Osteocyte (in vitro differentiated cells): ENCODE data around the gene B4GALNT2. TPM values are rescaled to one million over a fixed set of nuclear protein-coding genes. Genes with fewer than 3 reads are reported as not detected.

Experiments
- DNase-seq: peaks from one replicate; pipeline ENCODE4 v3.0.0; 2021; ENCODE audit warnings: mixed read lengths; ENCODE audit not compliant: unreplicated experiment; ENCODE audit errors: extremely low spot score
- H3K27ac Mint-ChIP-seq: one replicate; pipeline ENCODE4 v1.8.0; 2021; ENCODE audit warnings: mild to moderate bottlenecking, mixed read lengths; ENCODE audit not compliant: unreplicated experiment
- H3K27me3 Mint-ChIP-seq: one replicate; pipeline ENCODE4 v1.8.0; 2021; ENCODE audit warnings: mixed read lengths; ENCODE audit not compliant: unreplicated experiment
- H3K36me3 Mint-ChIP-seq: one replicate; pipeline ENCODE4 v1.8.0; 2021; ENCODE audit warnings: mixed read lengths; ENCODE audit not compliant: unreplicated experiment
- H3K4me1 Mint-ChIP-seq: one replicate; pipeline ENCODE4 v1.8.0; 2021; ENCODE audit warnings: mixed read lengths; ENCODE audit not compliant: unreplicated experiment
- H3K4me3 Mint-ChIP-seq: one replicate; pipeline ENCODE4 v1.8.0; 2021; ENCODE audit warnings: mild to moderate bottlenecking, moderate library complexity, mixed read lengths; ENCODE audit not compliant: unreplicated experiment
- H3K9me3 Mint-ChIP-seq: one replicate; pipeline ENCODE4 v1.8.0; 2021; ENCODE audit warnings: mixed read lengths; ENCODE audit not compliant: unreplicated experiment
- CTCF ChIP-seq: fragments of 200-600 bp; sonication (generic); IDR thresholded peaks from 2 replicates; pipeline ENCODE4 v1.5.0; 2021; ENCODE audit warnings: antibody characterized with exemption, mild to moderate bottlenecking, moderate library complexity
- total RNA-seq: library from RNA; stranded (reverse); gene quantifications from 2 replicates; pipeline ENCODE4 v1.2.1, GENCODE V29; 2021

The B4GALNT2 gene
- total RNA-seq, 1 donor from 2014 or later = 0.03 TPM

GRCh38 chr17:49213399-49213798 lies 80.8 kb downstream of the B4GALNT2 start:
- TF ChIP-seq CTCF = no peak
- no peaks in the 10 kb centered on the region for H3K27me3 Mint-ChIP-seq
- H3K4me1 Mint-ChIP-seq = peaks cover 22% of the 10 kb centered on the region
- no peak overlapping the region for H3K27ac Mint-ChIP-seq
- DNase-seq = no peak
- H3K36me3 Mint-ChIP-seq = no peaks in the 10 kb centered on the region
- H3K4me3 Mint-ChIP-seq = no peak overlapping the region
- no peaks in the 10 kb centered on the region for H3K9me3 Mint-ChIP-seq

GRCh38 chr17:49213847-49214246 lies 81.3 kb downstream of the B4GALNT2 start:
- no peak for TF ChIP-seq CTCF
- no peaks in the 10 kb centered on the region for H3K9me3 Mint-ChIP-seq
- H3K36me3 Mint-ChIP-seq = no peaks in the 10 kb centered on the region
- no peak overlapping the region for H3K27ac Mint-ChIP-seq
- no peak for DNase-seq
- H3K27me3 Mint-ChIP-seq = no peaks in the 10 kb centered on the region
- H3K4me1 Mint-ChIP-seq = peaks cover 21% of the 10 kb centered on the region
- no peak overlapping the region for H3K4me3 Mint-ChIP-seq

GRCh38 chr17:49214676-49215360 lies 82.2 kb downstream of the B4GALNT2 start:
- H3K9me3 Mint-ChIP-seq = no peaks in the 10 kb centered on the region
- H3K36me3 Mint-ChIP-seq = no peaks in the 10 kb centered on the region
- no peak for TF ChIP-seq CTCF
- no peak for DNase-seq
- H3K27me3 Mint-ChIP-seq = no peaks in the 10 kb centered on the region
- H3K4me3 Mint-ChIP-seq = no peak overlapping the region
- H3K4me1 Mint-ChIP-seq = peaks cover 12% of the 10 kb centered on the region
- no peak overlapping the region for H3K27ac Mint-ChIP-seq

- no peak for TF ChIP-seq CTCF
- Mint-ChIP-seq H3K9me3 (no peaks in the 10 kb centered on the region), H3K4me3 (no peak overlapping the region), H3K27me3 (no peaks in the 10 kb centered on the region), H3K4me1 (peaks cover 4% of the 10 kb centered on the region), H3K36me3 (no peaks in the 10 kb centered on the region), H3K27ac (no peak overlapping the region)
- no peak for DNase-seq
Measured at GRCh38 chr17:49216482-49216881, 83.9 kb downstream of the B4GALNT2 start.

GRCh38 chr17:49216953-49217650 lies 84.5 kb downstream of the B4GALNT2 start:
- no peak overlapping the region for H3K4me3 Mint-ChIP-seq
- no peaks in the 10 kb centered on the region for H3K36me3 Mint-ChIP-seq
- no peak for TF ChIP-seq CTCF
- H3K9me3 Mint-ChIP-seq = no peaks in the 10 kb centered on the region
- H3K4me1 Mint-ChIP-seq = peaks cover 4% of the 10 kb centered on the region
- peaks cover 4% of the 10 kb centered on the region for H3K27me3 Mint-ChIP-seq
- no peak overlapping the region for H3K27ac Mint-ChIP-seq
- no peak for DNase-seq
